ENCODE measurements around the gene ROBO1.

ROBO1 gene

GRCh38 chr3:79019137-79019923, 748.5 kb downstream of the ROBO1 start:
- peak in 55 of 56 donors; percentile 32 to 92 (median 81) for DNase-seq

GRCh38 chr3:79018671-79019136, 749.1 kb downstream of the ROBO1 start:
- peak in 52 of 56 donors; percentile 12 to 86 (median 68) for DNase-seq

- DNase-seq = peak in 1 of 56 donors; percentile 49
Observed at GRCh38 chr3:79018265-79018664, 749.5 kb downstream of the ROBO1 start.

- DNase-seq = no peak
Observed at GRCh38 chr3:79016587-79017376, 751.0 kb downstream of the ROBO1 start.

GRCh38 chr3:79015854-79016253, 751.9 kb downstream of the ROBO1 start:
- DNase-seq = no peak

- peak in 34 of 56 donors; percentile 2 to 70 (median 29) for DNase-seq
Observed at GRCh38 chr3:79012946-79013362, 754.8 kb downstream of the ROBO1 start.

- no peak for DNase-seq
Observed at GRCh38 chr3:79012530-79012913, 755.3 kb downstream of the ROBO1 start.

- DNase-seq = no peak
Observed at GRCh38 chr3:79011821-79012529, 755.8 kb downstream of the ROBO1 start.

GRCh38 chr3:79009861-79010260, 757.9 kb downstream of the ROBO1 start:
- no peak for DNase-seq

- DNase-seq = no peak
Observed at GRCh38 chr3:79006077-79006476, 761.7 kb downstream of the ROBO1 start.

- no peak for DNase-seq
Observed at GRCh38 chr3:79005084-79005483, 762.7 kb downstream of the ROBO1 start.

GRCh38 chr3:79003994-79004393, 763.8 kb downstream of the ROBO1 start:
- no peak for DNase-seq

- DNase-seq = no peak
Observed at GRCh38 chr3:79002465-79003372, 765.1 kb downstream of the ROBO1 start.

- no peak for DNase-seq
Observed at GRCh38 chr3:79001255-79001654, 766.5 kb downstream of the ROBO1 start.

- no peak for DNase-seq
Observed at GRCh38 chr3:78999139-78999538, 768.7 kb downstream of the ROBO1 start.

GRCh38 chr3:78995087-78995486, 772.7 kb downstream of the ROBO1 start:
- no peak for DNase-seq

GRCh38 chr3:78994174-78995027, 773.4 kb downstream of the ROBO1 start:
- no peak for DNase-seq

GRCh38 chr3:78993375-78993774, 774.4 kb downstream of the ROBO1 start:
- no peak for DNase-seq

GRCh38 chr3:78992830-78993229, 775.0 kb downstream of the ROBO1 start:
- no peak for DNase-seq

- no peak for DNase-seq
Observed at GRCh38 chr3:78992400-78992799, 775.4 kb downstream of the ROBO1 start.

All from nucleus accumbens (tissue), 56 donors.